Mucosa of descending colon (tissue), 3 donors: Measurements from ENCODE around the gene TCOF1. TPM values are rescaled to one million over a fixed set of nuclear protein-coding genes. Genes with fewer than 3 reads are reported as not detected.
A peak's percentile ranks its signal among the peaks of the same experiment; 100 is the strongest.

Source experiments
- ATAC-seq: fragments of 200-7000 bp; cut with Tn5 transposase; one replicate; pipeline ENCODE4 v1.9.1; 2020; ENCODE audit warnings: mild to moderate bottlenecking, moderate library complexity
- DNase-seq, 3 donors: peaks; one replicate each; pipeline ENCODE4 v3.0.0-alpha.2; 2020
- H3K36me3 ChIP-seq: fragments of 200-600 bp; one replicate; pipeline ENCODE4 v1.8.0; 2021; ENCODE audit warnings: low read depth, mild to moderate bottlenecking
- H3K4me1 ChIP-seq: fragments of 200-600 bp; one replicate; pipeline ENCODE4 v1.8.0; 2021; ENCODE audit warnings: low read depth, mild to moderate bottlenecking
- H3K4me3 ChIP-seq: fragments of 200-600 bp; one replicate; pipeline ENCODE4 v1.8.0; 2021; ENCODE audit warnings: mild to moderate bottlenecking
- H3K9me3 ChIP-seq: fragments of 200-600 bp; one replicate; pipeline ENCODE4 v1.8.0; 2021; ENCODE audit warnings: mild to moderate bottlenecking
- CTCF ChIP-seq: fragments of 200-600 bp; IDR thresholded peaks from one replicate; pipeline ENCODE4 v1.8.0; 2022; ENCODE audit warnings: antibody characterized with exemption, mild to moderate bottlenecking
- intact Hi-C, 2 donors: fragments of 100-400 bp; cut with DNase I in 1 of 2; cut with micrococcal nuclease in 1 of 2; formaldehyde crosslinking; loops; one replicate each; pipeline versions ENCODE4 v1.11.0 to v1.11.1; 2022; cut with DNase I, micrococcal nuclease
- long read RNA-seq, 2 donors: library from polyadenylated mRNA; unstranded; transcript quantifications; one replicate each; pipeline ENCODE4 v2.0.0, GENCODE V29; 2019 to 2021
- total RNA-seq, 3 donors: library from RNA; stranded (reverse); fragmentation: NEBNext Ultra II Directional in 2 of 3; extraction: Animal tissue kit (Norgen Biotek cat#: 25700) in 2 of 3; gene quantifications; one replicate each; pipeline versions ENCODE4 v1.2.1 to v1.2.4, GENCODE V29; 2021 to 2023
- donor health status: DM: no; HTN: no; CAD: no; lungs with moderate emphysema.
- donor health status: DM: no; HTN: no; CAD: no.
- donor health status: DM: no; HTN: yes; CAD: no.

TCOF1 gene
- total RNA-seq: 10 to 100 TPM; 17.3 to 36.2 (median 26.0) TPM
- long read RNA-seq, donor 1, full-length matches to known transcripts: 5 of 59 reads
- long read RNA-seq, donor 1, partial matches to known transcripts: 42 of 59 reads
- long read RNA-seq, donor 1, other reads (novel, unspliced or antisense): 12 of 59 reads
- long read RNA-seq, donor 2, partial matches to known transcripts: 1 of 2 reads
- long read RNA-seq, donor 2, other reads (novel, unspliced or antisense): 1 of 2 reads

- Histone ChIP-seq H3K4me3 (peak within 1 kb of the TSS; percentile 58), H3K36me3 (no peaks in the 10 kb centered on the region), H3K4me1 (peaks cover 23% of the 10 kb centered on the region), H3K9me3 (no peaks in the 10 kb centered on the region)
- intact Hi-C loops: loop anchor here in 1 of 2 donors (10.0 kb wide), 1 partner anchor 93 kb away; no protein-coding TSS in a partner anchor
- DNase-seq (peak; percentile 98 to 99 (median 99)), ATAC-seq (peak; percentile 96)
- no peak for TF ChIP-seq CTCF
Measured at GRCh38 chr5:150357326-150358260, at the start of gene TCOF1. TSS of gene TCOF1 (plus strand) at chr5:150357697. CDS start at chr5:150357747, 50 bp downstream.

GRCh38 chr5:150309101-150309885 is 48.2 kb upstream of the TCOF1 start:
- no peak for TF ChIP-seq CTCF
- ATAC-seq (no peak), DNase-seq (no peak)
- no peaks in the 10 kb centered on the region for H3K4me1 ChIP-seq
- H3K9me3 ChIP-seq: no peaks in the 10 kb centered on the region
- intact Hi-C loops: no loop called here
- H3K4me3 ChIP-seq: no peak overlapping the region
- no peaks in the 10 kb centered on the region for H3K36me3 ChIP-seq

GRCh38 chr5:150309886-150310239 is 47.6 kb upstream of the TCOF1 start:
- H3K4me1 ChIP-seq: no peaks in the 10 kb centered on the region
- no peak for TF ChIP-seq CTCF
- DNase-seq (no peak), ATAC-seq (no peak)
- H3K9me3 ChIP-seq: no peaks in the 10 kb centered on the region
- no peaks in the 10 kb centered on the region for H3K36me3 ChIP-seq
- no peak overlapping the region for H3K4me3 ChIP-seq
- intact Hi-C loops: no loop called here

- Histone ChIP-seq H3K4me3 (no peak overlapping the region), H3K4me1 (no peaks in the 10 kb centered on the region), H3K9me3 (no peaks in the 10 kb centered on the region), H3K36me3 (no peaks in the 10 kb centered on the region)
- intact Hi-C loops: no loop called here
- TF ChIP-seq CTCF: no peak
- no peak for DNase-seq
- ATAC-seq: no peak
Measured at GRCh38 chr5:150310246-150310645, 47.3 kb upstream of the TCOF1 start.

GRCh38 chr5:150311015-150311692 is 46.3 kb upstream of the TCOF1 start:
- H3K36me3 ChIP-seq: no peaks in the 10 kb centered on the region
- H3K4me3 ChIP-seq: no peak overlapping the region
- ATAC-seq: no peak
- H3K9me3 ChIP-seq: no peaks in the 10 kb centered on the region
- TF ChIP-seq CTCF: no peak
- DNase-seq: no peak
- no peaks in the 10 kb centered on the region for H3K4me1 ChIP-seq
- intact Hi-C loops: no loop called here
